Sigmoid colon (tissue), 7 donors: ENCODE measurements around the gene HOXB8. TPM values are rescaled to one million over a fixed set of nuclear protein-coding genes. Genes with fewer than 3 reads are reported as not detected.

Experiments
- DNase-seq: peaks from one replicate; pipeline ENCODE4 v3.0.0-alpha.2; 2019
- H3K27ac ChIP-seq, 4 donors: fragments of 200-600 bp; sonication (generic); one replicate each; pipeline ENCODE4 v1.5.1; 2016 to 2019; ENCODE audit warnings: mild to moderate bottlenecking in 1 of 4
- H3K27me3 ChIP-seq, 3 donors: fragments of 200-600 bp; sonication (generic); one replicate each; pipeline ENCODE4 v1.5.1; 2019; ENCODE audit warnings: mild to moderate bottlenecking in 1 of 3
- H3K36me3 ChIP-seq, 4 donors: fragments of 200-600 bp; sonication (generic); one replicate each; pipeline ENCODE4 v1.5.1; 2016 to 2019
- H3K4me1 ChIP-seq, 4 donors: fragments of 200-600 bp; sonication (generic); one replicate each; pipeline ENCODE4 v1.5.1; 2017 to 2019
- H3K4me3 ChIP-seq, 4 donors: fragments of 200-600 bp; sonication (generic); one replicate each; pipeline ENCODE4 v1.5.1; 2017 to 2019; ENCODE audit warnings: mild to moderate bottlenecking in 2 of 4, moderate library complexity in 1 of 4
- H3K9me3 ChIP-seq, 4 donors: fragments of 200-600 bp in 3 of 4; sonication (generic) in 3 of 4; one replicate each; pipeline versions ENCODE4 v1.5.1 to v1.6.1; 2013 to 2019
- CTCF ChIP-seq, 4 experiments: fragments of 450-650 bp in 3 of 4; fragments of 200-600 bp in 1 of 4; IDR thresholded peaks; one replicate each; pipeline ENCODE4 v1.5.1; 2016 to 2019; ENCODE audit warnings: antibody characterized with exemption in 4 of 4, mild to moderate bottlenecking in 3 of 4, moderate library complexity in 2 of 4
- EP300 ChIP-seq, 4 donors: sonication (generic); formaldehyde crosslinking; IDR thresholded peaks; one replicate each; pipeline ENCODE4 v1.6.1; 2017; ENCODE audit warnings: antibody characterized with exemption in 4 of 4
- POLR2A ChIP-seq, 2 donors: fragments of 450-650 bp; IDR thresholded peaks; one replicate each; pipeline ENCODE4 v1.6.1; 2016; ENCODE audit warnings: antibody characterized with exemption in 2 of 2, mild to moderate bottlenecking in 2 of 2, moderate library complexity in 2 of 2
- POLR2AphosphoS5 ChIP-seq, 4 donors: sonication (generic); formaldehyde crosslinking; IDR thresholded peaks; one replicate each; pipeline ENCODE4 v1.6.1; 2017; ENCODE audit warnings: antibody characterized with exemption in 4 of 4
- WGBS, 2 donors: extraction: QIAGEN DNeasy Blood & Tissue Kit; methylation state at CpG; one replicate each; pipeline ENCODE4 v1.1.7; 2013; 5-methylcytosine and 5-hydroxymethylcytosine counted together
- intact Hi-C: fragments of 100-400 bp; cut with DNase I; formaldehyde crosslinking; loops from one replicate; pipeline ENCODE4 v1.15.1; 2023
- polyA plus RNA-seq, 3 donors: library from polyadenylated mRNA; stranded (reverse); fragments of 200-250 nt; gene quantifications; one replicate each; pipeline ENCODE4 v1.2.3, GENCODE V29; 2013
- total RNA-seq, 4 donors: library from RNA; depleted of rRNA; stranded (reverse); fragments of >200 nt; gene quantifications; one replicate each; pipeline ENCODE4 v1.1.0, GENCODE V29; 2016
- donor health status: healthy with polysubstance abuse.
- donor health status: Bipolar disorder and iron deficiency.
- donor health status: healthy.

The HOXB8 gene
- total and polyA plus RNA-seq, 7 donors, result 0.68 to 3.4 (median 2.2) TPM; not detected in 3

GRCh38 chr17:48575066-48575582, 40.0 kb downstream of the HOXB8 start:
- no peaks in the 10 kb centered on the region for H3K27me3 ChIP-seq
- H3K27ac ChIP-seq, result peak overlapping the region; percentile 94 to 99 (median 96)
- H3K9me3 ChIP-seq, result no peaks in the 10 kb centered on the region
- H3K4me1 ChIP-seq, result peaks cover 0 to 87% (median 69%) of the 10 kb centered on the region in 4 donors
- peak overlapping the region; percentile 5 to 84 (median 66) for H3K4me3 ChIP-seq
- intact Hi-C loops, result no loop called here
- no peaks in the 10 kb centered on the region for H3K36me3 ChIP-seq
- 63 to 69% methylated on average over 7 of the region's 7 CpGs for WGBS, 2 donors
- no peak for DNase-seq
- no peak for TF ChIP-seq POLR2A (IDR thresholded peaks at IDR 0.05)
- no peak for TF ChIP-seq POLR2AphosphoS5 (IDR thresholded peaks at IDR 0.05)
- TF ChIP-seq CTCF (IDR thresholded peaks at IDR 0.05), result no peak
- no peak for TF ChIP-seq EP300 (IDR thresholded peaks at IDR 0.05)

GRCh38 chr17:48574505-48575065, 40.5 kb downstream of the HOXB8 start:
- peak overlapping the region; percentile 94 to 99 (median 96) for H3K27ac ChIP-seq
- intact Hi-C loops, result no loop called here
- WGBS, 2 donors, result 77 to 83% methylated on average over 8 of the region's 8 CpGs
- peak overlapping the region; percentile 5 to 84 (median 44) for H3K4me3 ChIP-seq
- H3K4me1 ChIP-seq, result peaks cover 0 to 92% (median 74%) of the 10 kb centered on the region in 4 donors
- no peaks in the 10 kb centered on the region for H3K27me3 ChIP-seq
- H3K9me3 ChIP-seq, result no peaks in the 10 kb centered on the region
- H3K36me3 ChIP-seq, result no peaks in the 10 kb centered on the region
- TF ChIP-seq EP300 (IDR thresholded peaks at IDR 0.05), result no peak
- no peak for TF ChIP-seq CTCF (IDR thresholded peaks at IDR 0.05)
- TF ChIP-seq POLR2AphosphoS5 (IDR thresholded peaks at IDR 0.05), result no peak
- no peak for TF ChIP-seq POLR2A (IDR thresholded peaks at IDR 0.05)
- DNase-seq, result no peak

GRCh38 chr17:48571826-48572417, 43.2 kb downstream of the HOXB8 start:
- TF ChIP-seq POLR2AphosphoS5 (IDR thresholded peaks at IDR 0.05) (no peak), CTCF (IDR thresholded peaks at IDR 0.05) (no peak), POLR2A (IDR thresholded peaks at IDR 0.05) (no peak), EP300 (IDR thresholded peaks at IDR 0.05) (no peak)
- intact Hi-C loops, result no loop called here

GRCh38 chr17:48571024-48571818, 43.9 kb downstream of the HOXB8 start:
- peak overlapping the region; percentile 94 to 99 (median 96) for H3K27ac ChIP-seq
- WGBS, 2 donors, result 38 to 57% methylated on average over 26 of the region's 26 CpGs
- no peak for DNase-seq
- TF ChIP-seq POLR2AphosphoS5 (IDR thresholded peaks at IDR 0.05), result peak in 3 of 4 donors; percentile 34 to 67 (median 43)
- TF ChIP-seq POLR2A (IDR thresholded peaks at IDR 0.05), result no peak
- peaks cover 0 to 100% (median 97%) of the 10 kb centered on the region in 4 donors for H3K4me1 ChIP-seq
- H3K27me3 ChIP-seq, result no peaks in the 10 kb centered on the region
- H3K9me3 ChIP-seq, result no peaks in the 10 kb centered on the region
- intact Hi-C loops, result no loop called here
- no peaks in the 10 kb centered on the region for H3K36me3 ChIP-seq
- peak overlapping the region; percentile 18 to 84 (median 38) for H3K4me3 ChIP-seq

More at GRCh38 chr17:48571826-48572417, 43.2 kb downstream of the HOXB8 start:
- DNase-seq, result no peak
- Histone ChIP-seq H3K27ac (peak overlapping the region; percentile 94 to 99 (median 96)), H3K27me3 (no peaks in the 10 kb centered on the region), H3K4me3 (peak overlapping the region in 3 of 4 donors; percentile 36 to 84 (median 40)), H3K36me3 (no peaks in the 10 kb centered on the region), H3K9me3 (no peaks in the 10 kb centered on the region), H3K4me1 (peaks cover 0 to 98% (median 96%) of the 10 kb centered on the region in 4 donors)
- 66 to 78% methylated on average over 1 of the region's 1 CpG for WGBS, 2 donors
